Loucy (cell line): Measurements from ENCODE around the gene PLIN5.

Experiments used
- CTCF ChIP-seq: fragments of 200-600 bp; sonication (generic); conservative IDR thresholded peaks from 2 replicates; pipeline ENCODE4 v1.5.1; 2014; ENCODE audit warnings: mild to moderate bottlenecking, antibody characterized with exemption, low read length
- EZH2phosphoT487 ChIP-seq: fragments of 200-600 bp; IDR thresholded peaks from 2 replicates; pipeline ENCODE4 v1.6.1; 2018; ENCODE audit warnings: antibody characterized with exemption, mild to moderate bottlenecking, moderate library complexity, borderline replicate concordance

DNA sequence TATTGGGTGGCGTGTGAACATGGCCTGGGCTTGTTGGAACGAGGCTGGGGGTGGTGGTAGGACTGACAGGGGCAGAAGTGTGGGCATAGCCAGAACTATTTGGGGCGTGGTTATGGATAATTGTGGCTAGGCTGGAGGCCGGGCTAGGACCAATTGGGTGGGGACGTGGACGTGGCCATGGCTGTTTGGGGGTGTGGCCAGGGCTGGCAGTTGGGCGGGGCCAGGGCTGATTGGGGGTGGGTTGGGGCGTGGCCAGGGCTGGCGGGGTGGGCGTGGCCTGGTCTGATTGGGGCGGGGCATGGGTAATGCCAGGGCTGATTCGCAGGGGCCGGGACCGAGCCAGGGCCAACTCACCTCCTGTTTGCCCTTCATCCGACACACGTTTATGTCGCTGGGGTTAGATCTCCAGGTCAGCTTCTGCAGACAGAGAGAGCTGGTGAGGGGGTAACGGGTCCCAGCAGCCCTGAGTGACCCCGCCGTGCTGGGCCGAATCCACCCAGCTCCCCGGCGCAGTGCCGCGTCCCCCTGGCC, 21.6 kb upstream of the PLIN5 start:
- TF ChIP-seq CTCF = no peak
- no peak for TF ChIP-seq EZH2phosphoT487
